WTC11 (cell line): ENCODE results near the gene MLST8. TPM values are rescaled to one million over a fixed set of nuclear protein-coding genes. Genes with fewer than 3 reads are reported as not detected.

Source experiments
- ATAC-seq: fragments of 200-7000 bp; cut with Tn5 transposase; 2 replicates; pipeline ENCODE4 v1.10.0; 2021; ENCODE audit warnings: mild to moderate bottlenecking, moderate library complexity
- CTCF ChIA-PET: fragments of 300-600 bp; sonication (Branson Sonifier 250); formaldehyde crosslinking; loops from one replicate; lab custom pipeline; 2021; ENCODE audit warnings: antibody characterized with exemption; lab: Charles Lee
- POLR2A ChIA-PET: fragments of 350-600 bp; sonication (Branson Sonifier 250); formaldehyde crosslinking; loops from one replicate; lab custom pipeline; 2021; ENCODE audit warnings: antibody characterized with exemption; lab: Charles Lee
- DNase-seq: peaks from one replicate; pipeline ENCODE4 v3.0.0; 2021; ENCODE audit warnings: low spot score
- H3K27ac Mint-ChIP-seq: 2 replicates; pipeline ENCODE4 v1.8.0; 2021; ENCODE audit warnings: mixed read lengths
- H3K27me3 Mint-ChIP-seq: 2 replicates; pipeline ENCODE4 v1.8.0; 2021; ENCODE audit warnings: low read depth, mild to moderate bottlenecking, moderate library complexity, mixed read lengths
- H3K36me3 Mint-ChIP-seq: 2 replicates; pipeline ENCODE4 v1.8.0; 2021; ENCODE audit warnings: mixed read lengths
- H3K4me1 Mint-ChIP-seq: 2 replicates; pipeline ENCODE4 v1.8.0; 2022; ENCODE audit warnings: mixed read lengths
- H3K4me3 Mint-ChIP-seq: 2 replicates; pipeline ENCODE4 v1.8.0; 2021; ENCODE audit warnings: mild to moderate bottlenecking, moderate library complexity, mixed read lengths
- H3K9me3 Mint-ChIP-seq: 2 replicates; pipeline ENCODE4 v1.8.0; 2021; ENCODE audit warnings: mixed read lengths
- ELF4 ChIP-seq: sonication (generic); formaldehyde crosslinking; IDR thresholded peaks from 2 replicates; pipeline ENCODE4 v1.8.1; 2022; ENCODE audit warnings: low read depth, mild to moderate bottlenecking, moderate library complexity, missing genetic modification reagents
- ESRRA ChIP-seq: sonication (generic); formaldehyde crosslinking; IDR thresholded peaks from 2 replicates; pipeline ENCODE4 v1.8.1; 2022; ENCODE audit warnings: mild to moderate bottlenecking, missing genetic modification reagents, borderline replicate concordance
- FOXJ3 ChIP-seq: sonication (generic); formaldehyde crosslinking; IDR thresholded peaks from 2 replicates; pipeline ENCODE4 v1.9.0; 2021; ENCODE audit warnings: missing genetic modification reagents, mild to moderate bottlenecking, borderline replicate concordance
- GABPB1 ChIP-seq: sonication (generic); formaldehyde crosslinking; IDR thresholded peaks from 2 replicates; pipeline ENCODE4 v1.8.1; 2023; ENCODE audit warnings: mild to moderate bottlenecking, missing genetic modification reagents
- NFATC4 ChIP-seq: fragments of 250-450 bp; sonication (Bioruptor Pico); IDR thresholded peaks from 2 replicates; pipeline ENCODE4 v1.9.0; 2021; ENCODE audit warnings: mild to moderate bottlenecking
- NR1H2 ChIP-seq: sonication (generic); formaldehyde crosslinking; IDR thresholded peaks from 2 replicates; pipeline ENCODE4 v1.9.0; 2021; ENCODE audit warnings: mild to moderate bottlenecking, moderate library complexity, missing genetic modification reagents
- TEAD4 ChIP-seq: sonication (generic); formaldehyde crosslinking; IDR thresholded peaks from 2 replicates; pipeline ENCODE4 v1.8.0; 2022; ENCODE audit warnings: mild to moderate bottlenecking, missing genetic modification reagents
- USF1 ChIP-seq: sonication (generic); formaldehyde crosslinking; IDR thresholded peaks from 2 replicates; pipeline ENCODE4 v1.8.0; 2022; ENCODE audit warnings: mild to moderate bottlenecking, missing genetic modification reagents
- USF2 ChIP-seq: sonication (generic); formaldehyde crosslinking; IDR thresholded peaks from 2 replicates; pipeline ENCODE4 v1.8.1; 2023; ENCODE audit warnings: mild to moderate bottlenecking, missing genetic modification reagents, moderate library complexity
- ZBTB43 ChIP-seq: sonication (generic); formaldehyde crosslinking; IDR thresholded peaks from 2 replicates; pipeline ENCODE4 v1.8.1; 2023; ENCODE audit warnings: mild to moderate bottlenecking, missing genetic modification reagents
- ZNF121 ChIP-seq: sonication (generic); formaldehyde crosslinking; IDR thresholded peaks from 2 replicates; pipeline ENCODE4 v1.8.0; 2023; ENCODE audit warnings: missing genetic modification reagents
- ZNF396 ChIP-seq: fragments of 250-450 bp; sonication (Bioruptor Pico); IDR thresholded peaks from 2 replicates; pipeline ENCODE4 v1.8.0; 2021; ENCODE audit warnings: mild to moderate bottlenecking, moderate library complexity, borderline replicate concordance
- total RNA-seq: library from RNA; stranded (reverse); gene quantifications from 3 replicates; pipeline ENCODE4 v1.2.3, GENCODE V29; 2021
- TF ChIP-seq, protein P1 (sequence below): sonication (generic); formaldehyde crosslinking; IDR thresholded peaks from 2 replicates; pipeline ENCODE4 v1.8.1; 2022; ENCODE audit warnings: mild to moderate bottlenecking, moderate library complexity, missing genetic modification reagents
- TF ChIP-seq, protein P2 (sequence below): sonication (generic); formaldehyde crosslinking; IDR thresholded peaks from 2 replicates; pipeline ENCODE4 v1.8.1; 2023; ENCODE audit warnings: mild to moderate bottlenecking, missing genetic modification reagents
- TF ChIP-seq, protein P3 (sequence below): fragments of 250-450 bp; sonication (Bioruptor Pico); IDR thresholded peaks from 2 replicates; pipeline ENCODE4 v1.8.0; 2021; ENCODE audit warnings: mild to moderate bottlenecking
- TF ChIP-seq, protein P4 (sequence below): fragments of 250-450 bp; sonication (Bioruptor Pico); IDR thresholded peaks from 2 replicates; pipeline ENCODE4 v2.1.2; 2022; ENCODE audit warnings: mild to moderate bottlenecking, moderate library complexity
- TF ChIP-seq, protein P5 (sequence below): sonication (generic); formaldehyde crosslinking; IDR thresholded peaks from 2 replicates; pipeline ENCODE4 v1.8.0; 2022; ENCODE audit warnings: mild to moderate bottlenecking, missing genetic modification reagents
- TF ChIP-seq, protein P6 (sequence below): sonication (generic); formaldehyde crosslinking; IDR thresholded peaks from 2 replicates; pipeline ENCODE4 v1.8.1; 2022; ENCODE audit warnings: low read depth, missing genetic modification reagents, borderline replicate concordance

Gene MLST8
- total RNA-seq, 1 experiment from 2014 or later, result 71.6 TPM

DNA sequence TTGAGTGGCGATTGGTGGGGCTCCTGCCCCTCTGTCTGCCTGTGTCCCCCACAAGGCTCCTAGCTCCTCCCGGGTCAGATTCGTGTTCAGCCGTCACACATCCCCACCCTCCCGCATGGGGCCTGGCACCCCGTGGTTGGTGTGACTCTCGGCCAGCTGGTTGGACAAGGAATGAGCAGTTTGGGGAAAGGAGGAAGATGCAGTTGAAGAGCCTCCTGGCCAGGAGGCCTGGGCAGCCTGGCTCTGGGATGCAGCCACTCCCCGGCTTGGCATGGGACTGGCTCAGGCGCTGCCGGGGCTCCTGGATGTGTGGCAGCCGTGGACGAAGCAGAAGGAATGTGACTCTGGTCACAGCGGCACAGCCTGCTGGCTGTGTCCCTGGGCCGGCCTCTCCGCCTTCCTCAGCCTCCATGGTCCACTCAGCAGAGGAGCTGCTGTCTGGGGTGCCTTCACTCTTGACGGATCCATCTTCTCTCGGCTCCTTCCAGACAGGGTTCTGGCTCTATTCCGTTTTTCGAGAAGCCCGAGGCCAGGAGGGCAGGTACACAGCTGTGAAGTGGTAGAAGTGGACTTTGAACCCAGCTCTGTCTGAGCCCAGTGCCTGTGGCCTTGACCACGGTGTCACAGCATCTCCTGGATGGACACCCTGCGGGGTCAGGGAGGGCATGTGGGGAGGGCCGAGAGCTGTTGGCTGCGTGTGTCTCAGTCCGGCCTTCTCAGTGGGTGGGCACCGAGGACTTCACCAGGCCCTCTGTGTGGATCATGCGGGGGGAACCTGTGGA lies 47.6 kb upstream of the MLST8 start:
- peak overlapping the region; percentile 68 for H3K27ac Mint-ChIP-seq

DNA sequence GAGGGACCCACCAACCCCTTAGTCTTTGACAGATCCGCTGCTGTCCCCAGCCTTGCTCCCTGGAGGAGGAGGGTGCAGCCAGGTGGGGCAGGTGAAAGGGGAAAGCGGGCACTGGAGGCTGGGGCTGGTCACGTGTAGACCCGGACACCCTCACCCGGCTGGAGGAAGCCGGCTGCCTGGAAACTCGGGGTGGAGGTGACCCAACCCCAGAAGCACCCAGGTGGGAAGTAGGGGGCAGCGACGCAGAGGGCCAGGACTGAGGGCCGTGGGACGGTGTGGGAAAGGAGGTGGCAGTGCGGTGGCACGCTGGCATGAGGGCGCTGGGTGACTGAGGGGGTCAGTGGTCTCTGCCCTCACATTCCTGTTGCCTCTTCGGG lies 47.0 kb upstream of the MLST8 start:
- ATAC-seq (no peak), DNase-seq (no peak)
- Mint-ChIP-seq H3K9me3 (no peaks in the 10 kb centered on the region), H3K4me1 (peaks cover 29% of the 10 kb centered on the region), H3K36me3 (peaks cover 23% of the 10 kb centered on the region), H3K27me3 (no peaks in the 10 kb centered on the region; the same call in 1 of the 2 replicates), H3K4me3 (peak overlapping the region; percentile 99; the same call in 1 of the 2 replicates), H3K27ac (peak overlapping the region; percentile 68; the same call in 1 of the 2 replicates)
- TF ChIP-seq ZNF121 (CRISPR knock-in tag) (no peak), ELF4 (CRISPR knock-in tag) (no peak), FOXJ3 (CRISPR knock-in tag) (no peak)
- TF ChIP-seq, protein P1, sequence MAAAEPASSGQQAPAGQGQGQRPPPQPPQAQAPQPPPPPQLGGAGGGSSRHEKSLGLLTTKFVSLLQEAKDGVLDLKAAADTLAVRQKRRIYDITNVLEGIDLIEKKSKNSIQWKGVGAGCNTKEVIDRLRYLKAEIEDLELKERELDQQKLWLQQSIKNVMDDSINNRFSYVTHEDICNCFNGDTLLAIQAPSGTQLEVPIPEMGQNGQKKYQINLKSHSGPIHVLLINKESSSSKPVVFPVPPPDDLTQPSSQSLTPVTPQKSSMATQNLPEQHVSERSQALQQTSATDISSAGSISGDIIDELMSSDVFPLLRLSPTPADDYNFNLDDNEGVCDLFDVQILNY (CRISPR knock-in tag), result no peak
- POLR2A ChIA-PET, result no interaction called here
- CTCF ChIA-PET, result interaction anchor here (1.3 kb wide), 1 partner anchor 37 kb away, joined by 4 read pairs; no protein-coding TSS in a partner anchor

More for the DNA sequence above, 47.6 kb upstream of the MLST8 start:
- Mint-ChIP-seq H3K36me3 (peaks cover 24% of the 10 kb centered on the region), H3K9me3 (no peaks in the 10 kb centered on the region), H3K4me1 (peaks cover 29% of the 10 kb centered on the region), H3K27me3 (no peaks in the 10 kb centered on the region; the same call in 1 of the 2 replicates), H3K4me3 (peak overlapping the region; percentile 99)
- DNase-seq, result no peak
- TF ChIP-seq GABPB1 (CRISPR knock-in tag), result peak; percentile 42; the same call in 1 of the 2 replicates
- TF ChIP-seq TEAD4 (CRISPR knock-in tag), result no peak
- no peak for ATAC-seq
- CTCF ChIA-PET, result interaction anchor here (1.3 kb wide), 1 partner anchor 38 kb away, joined by 4 read pairs; no protein-coding TSS in a partner anchor
- POLR2A ChIA-PET, result no interaction called here

GRCh38 chr16:2159175-2159838 lies 45.9 kb upstream of the MLST8 start:
- H3K27me3 Mint-ChIP-seq, result no peaks in the 10 kb centered on the region; the same call in 1 of the 2 replicates
- peaks cover 26% of the 10 kb centered on the region for H3K4me1 Mint-ChIP-seq
- no peak for ATAC-seq
- H3K27ac Mint-ChIP-seq, result peak overlapping the region; percentile 84
- CTCF ChIA-PET, result interaction anchor here (1.6 kb wide), 1 partner anchor 19 kb away, joined by 4 read pairs; no protein-coding TSS in a partner anchor
- DNase-seq, result no peak
- H3K36me3 Mint-ChIP-seq, result peaks cover 14% of the 10 kb centered on the region
- POLR2A ChIA-PET, result interaction anchor here (0.6 kb wide), 2 partner anchors 9 to 175 kb away, joined by 3 to 4 read pairs; partner anchors contain the start of gene GFER
- no peak overlapping the region for H3K4me3 Mint-ChIP-seq
- no peaks in the 10 kb centered on the region for H3K9me3 Mint-ChIP-seq
- TF ChIP-seq, protein P2, sequence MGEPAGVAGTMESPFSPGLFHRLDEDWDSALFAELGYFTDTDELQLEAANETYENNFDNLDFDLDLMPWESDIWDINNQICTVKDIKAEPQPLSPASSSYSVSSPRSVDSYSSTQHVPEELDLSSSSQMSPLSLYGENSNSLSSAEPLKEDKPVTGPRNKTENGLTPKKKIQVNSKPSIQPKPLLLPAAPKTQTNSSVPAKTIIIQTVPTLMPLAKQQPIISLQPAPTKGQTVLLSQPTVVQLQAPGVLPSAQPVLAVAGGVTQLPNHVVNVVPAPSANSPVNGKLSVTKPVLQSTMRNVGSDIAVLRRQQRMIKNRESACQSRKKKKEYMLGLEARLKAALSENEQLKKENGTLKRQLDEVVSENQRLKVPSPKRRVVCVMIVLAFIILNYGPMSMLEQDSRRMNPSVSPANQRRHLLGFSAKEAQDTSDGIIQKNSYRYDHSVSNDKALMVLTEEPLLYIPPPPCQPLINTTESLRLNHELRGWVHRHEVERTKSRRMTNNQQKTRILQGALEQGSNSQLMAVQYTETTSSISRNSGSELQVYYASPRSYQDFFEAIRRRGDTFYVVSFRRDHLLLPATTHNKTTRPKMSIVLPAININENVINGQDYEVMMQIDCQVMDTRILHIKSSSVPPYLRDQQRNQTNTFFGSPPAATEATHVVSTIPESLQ (CRISPR knock-in tag), result no peak
- TF ChIP-seq USF1 (no peak), NFATC4 (CRISPR knock-in tag) (no peak), ZNF396 (no peak), ZBTB43 (CRISPR knock-in tag) (no peak), NR1H2 (CRISPR knock-in tag) (no peak), ESRRA (CRISPR knock-in tag) (no peak), USF2 (CRISPR knock-in tag) (no peak), GABPB1 (CRISPR knock-in tag) (no peak)
- TF ChIP-seq, protein P3, sequence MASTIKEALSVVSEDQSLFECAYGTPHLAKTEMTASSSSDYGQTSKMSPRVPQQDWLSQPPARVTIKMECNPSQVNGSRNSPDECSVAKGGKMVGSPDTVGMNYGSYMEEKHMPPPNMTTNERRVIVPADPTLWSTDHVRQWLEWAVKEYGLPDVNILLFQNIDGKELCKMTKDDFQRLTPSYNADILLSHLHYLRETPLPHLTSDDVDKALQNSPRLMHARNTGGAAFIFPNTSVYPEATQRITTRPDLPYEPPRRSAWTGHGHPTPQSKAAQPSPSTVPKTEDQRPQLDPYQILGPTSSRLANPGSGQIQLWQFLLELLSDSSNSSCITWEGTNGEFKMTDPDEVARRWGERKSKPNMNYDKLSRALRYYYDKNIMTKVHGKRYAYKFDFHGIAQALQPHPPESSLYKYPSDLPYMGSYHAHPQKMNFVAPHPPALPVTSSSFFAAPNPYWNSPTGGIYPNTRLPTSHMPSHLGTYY (CRISPR knock-in tag), result no peak
- TF ChIP-seq, protein P4, sequence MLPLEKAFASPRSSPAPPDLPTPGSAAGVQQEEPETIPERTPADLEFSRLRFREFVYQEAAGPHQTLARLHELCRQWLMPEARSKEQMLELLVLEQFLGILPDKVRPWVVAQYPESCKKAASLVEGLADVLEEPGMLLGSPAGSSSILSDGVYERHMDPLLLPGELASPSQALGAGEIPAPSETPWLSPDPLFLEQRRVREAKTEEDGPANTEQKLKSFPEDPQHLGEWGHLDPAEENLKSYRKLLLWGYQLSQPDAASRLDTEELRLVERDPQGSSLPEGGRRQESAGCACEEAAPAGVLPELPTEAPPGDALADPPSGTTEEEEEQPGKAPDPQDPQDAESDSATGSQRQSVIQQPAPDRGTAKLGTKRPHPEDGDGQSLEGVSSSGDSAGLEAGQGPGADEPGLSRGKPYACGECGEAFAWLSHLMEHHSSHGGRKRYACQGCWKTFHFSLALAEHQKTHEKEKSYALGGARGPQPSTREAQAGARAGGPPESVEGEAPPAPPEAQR (CRISPR knock-in tag), result no peak
- TF ChIP-seq, protein P5, sequence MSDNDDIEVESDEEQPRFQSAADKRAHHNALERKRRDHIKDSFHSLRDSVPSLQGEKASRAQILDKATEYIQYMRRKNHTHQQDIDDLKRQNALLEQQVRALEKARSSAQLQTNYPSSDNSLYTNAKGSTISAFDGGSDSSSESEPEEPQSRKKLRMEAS (CRISPR knock-in tag), result no peak
- TF ChIP-seq, protein P6, sequence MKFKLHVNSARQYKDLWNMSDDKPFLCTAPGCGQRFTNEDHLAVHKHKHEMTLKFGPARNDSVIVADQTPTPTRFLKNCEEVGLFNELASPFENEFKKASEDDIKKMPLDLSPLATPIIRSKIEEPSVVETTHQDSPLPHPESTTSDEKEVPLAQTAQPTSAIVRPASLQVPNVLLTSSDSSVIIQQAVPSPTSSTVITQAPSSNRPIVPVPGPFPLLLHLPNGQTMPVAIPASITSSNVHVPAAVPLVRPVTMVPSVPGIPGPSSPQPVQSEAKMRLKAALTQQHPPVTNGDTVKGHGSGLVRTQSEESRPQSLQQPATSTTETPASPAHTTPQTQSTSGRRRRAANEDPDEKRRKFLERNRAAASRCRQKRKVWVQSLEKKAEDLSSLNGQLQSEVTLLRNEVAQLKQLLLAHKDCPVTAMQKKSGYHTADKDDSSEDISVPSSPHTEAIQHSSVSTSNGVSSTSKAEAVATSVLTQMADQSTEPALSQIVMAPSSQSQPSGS (CRISPR knock-in tag), result no peak
